CD4-positive, alpha-beta T cell treated with Interleukin-15 for 4 hours (primary cell): ENCODE data around the gene STMN1.

Source experiments
- DNase-seq: peaks from one replicate; pipeline ENCODE4 v3.0.0-alpha.2; 2020; ENCODE audit warnings: low spot score

STMN1 gene

GRCh38 chr1:25922056-25922970 is 16.1 kb upstream of the STMN1 start:
- peak; percentile 43 for DNase-seq

GRCh38 chr1:25918615-25919014 is 12.4 kb upstream of the STMN1 start:
- no peak for DNase-seq

- peak; percentile 22 for DNase-seq
Observed at GRCh38 chr1:25917996-25918395, 11.8 kb upstream of the STMN1 start.

GRCh38 chr1:25916460-25916859 is 10.2 kb upstream of the STMN1 start:
- no peak for DNase-seq

- DNase-seq = no peak
Observed at GRCh38 chr1:25914074-25914995, 8.1 kb upstream of the STMN1 start.

- no peak for DNase-seq
Observed at GRCh38 chr1:25913206-25913605, 7.0 kb upstream of the STMN1 start.

GRCh38 chr1:25912076-25912831 is 6.0 kb upstream of the STMN1 start:
- DNase-seq = no peak

- DNase-seq = no peak
Observed at GRCh38 chr1:25911162-25911561, 4.9 kb upstream of the STMN1 start.

- no peak for DNase-seq
Observed at GRCh38 chr1:25909040-25909439, 2.8 kb upstream of the STMN1 start.

- DNase-seq = no peak
Observed at GRCh38 chr1:25908161-25908560, 1.9 kb upstream of the STMN1 start.

GRCh38 chr1:25907601-25908000 is 1.4 kb upstream of the STMN1 start:
- DNase-seq = no peak

GRCh38 chr1:25906644-25907300 is 553 bp upstream of the STMN1 start:
- peak; percentile 6 for DNase-seq

GRCh38 chr1:25904943-25905679 is 1.1 kb downstream of the STMN1 start:
- DNase-seq = peak; percentile 91

- no peak for DNase-seq
Observed at GRCh38 chr1:25903986-25904385, 2.2 kb downstream of the STMN1 start.

GRCh38 chr1:25902462-25902861 is 3.8 kb downstream of the STMN1 start:
- DNase-seq = no peak

- DNase-seq = no peak
Observed at GRCh38 chr1:25900219-25900618, 6.0 kb downstream of the STMN1 start.

- no peak for DNase-seq
Observed at GRCh38 chr1:25899792-25900191, 6.4 kb downstream of the STMN1 start.

GRCh38 chr1:25898223-25899015 is 7.8 kb downstream of the STMN1 start:
- DNase-seq = no peak

GRCh38 chr1:25897754-25898153 is 8.5 kb downstream of the STMN1 start:
- no peak for DNase-seq

- no peak for DNase-seq
Observed at GRCh38 chr1:25896266-25896665, 10.0 kb downstream of the STMN1 start.
